Measurements from ENCODE around the gene RAD9A.

DNA sequence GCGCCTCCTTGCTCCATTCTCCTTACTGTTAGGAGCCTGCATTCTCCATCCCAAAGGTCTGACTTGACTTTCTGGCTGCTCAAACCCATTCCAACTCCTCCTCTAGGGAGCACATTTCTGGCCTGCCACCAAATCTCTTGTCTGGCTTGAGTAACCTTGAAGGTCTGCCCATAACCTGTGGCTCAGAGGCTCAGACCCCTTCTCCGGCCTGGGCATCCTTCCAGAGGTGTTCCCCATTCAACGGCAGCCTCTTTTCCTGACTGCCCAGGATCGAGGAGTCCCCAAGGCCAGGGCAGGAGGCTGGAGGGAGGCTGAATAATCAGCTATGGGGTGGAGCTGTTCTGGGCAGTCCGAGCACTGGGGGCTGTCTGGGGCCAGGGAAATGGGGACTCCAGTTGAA lies 2.2 kb downstream of the RAD9A start:
- TF ChIP-seq EZH2 (IDR thresholded peaks at IDR 0.05; ENCODE audit: insufficient read depth, poor library complexity, severe bottlenecking), result no peak
- no peak for TF ChIP-seq EZH2phosphoT487 (IDR thresholded peaks at IDR 0.05; ENCODE audit: insufficient read depth, low read depth)

Data from GM23248 (cell line).